HG02798 (cell line): ENCODE data around the gene RPTOR.

Experiments
- ATAC-seq: cut with Tn5 transposase; IDR thresholded peaks from one replicate; pipeline ENCODE4 v1.9.1; 2021; ENCODE audit warnings: mild to moderate bottlenecking; ENCODE audit not compliant: unreplicated experiment, poor library complexity

RPTOR gene

DNA sequence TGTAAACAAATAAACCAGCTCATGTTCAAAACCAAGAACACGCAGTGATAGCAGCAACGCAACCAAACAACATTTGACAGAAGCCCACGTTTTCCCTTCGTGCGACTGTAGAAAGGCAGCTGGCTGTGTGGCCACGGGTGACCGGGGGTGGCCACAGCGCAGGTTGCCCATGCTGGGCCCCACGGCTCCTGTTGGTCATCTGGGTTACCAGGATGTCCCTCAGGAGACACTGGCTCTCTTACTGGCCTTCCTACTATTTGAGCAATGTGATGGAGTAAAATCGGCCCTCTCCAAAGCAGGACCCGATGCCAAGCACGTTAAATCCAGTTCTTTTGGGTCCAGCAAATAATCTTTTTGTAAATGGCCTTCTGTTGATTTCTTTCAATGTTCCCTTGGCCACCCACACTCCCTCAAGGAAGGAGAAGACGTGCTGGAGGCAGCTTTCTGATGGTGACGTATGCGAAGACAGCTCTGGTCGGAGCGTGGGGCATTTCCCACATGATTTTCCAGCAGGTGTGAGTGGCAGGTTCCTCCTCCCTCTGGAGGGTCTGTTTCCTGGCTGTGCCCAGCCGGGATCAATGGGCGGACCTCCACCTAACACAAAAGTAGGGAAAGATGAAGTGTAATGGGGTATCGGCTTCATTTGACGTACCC, 303.9 kb downstream of the RPTOR start:
- no peak for ATAC-seq

DNA sequence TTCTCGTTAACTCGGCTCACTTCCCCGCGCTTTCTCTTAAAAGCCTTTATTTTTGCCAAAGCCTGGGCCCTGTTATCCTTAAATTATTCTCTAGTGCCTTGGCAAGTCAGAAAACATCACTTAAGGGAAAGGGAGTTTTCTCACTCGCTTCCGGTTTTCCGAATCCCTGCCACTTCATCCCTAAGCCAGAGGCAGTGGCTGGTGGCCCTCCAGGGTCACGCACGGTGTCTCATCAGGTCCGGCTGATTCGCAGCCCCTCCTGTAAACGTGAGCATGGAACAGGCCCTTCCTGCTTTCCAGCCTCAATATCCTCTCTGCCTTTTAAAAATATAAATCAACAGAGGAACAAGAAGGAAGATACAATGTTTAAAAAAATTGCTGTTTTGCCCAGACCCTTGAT, 304.5 kb downstream of the RPTOR start:
- no peak for ATAC-seq

DNA sequence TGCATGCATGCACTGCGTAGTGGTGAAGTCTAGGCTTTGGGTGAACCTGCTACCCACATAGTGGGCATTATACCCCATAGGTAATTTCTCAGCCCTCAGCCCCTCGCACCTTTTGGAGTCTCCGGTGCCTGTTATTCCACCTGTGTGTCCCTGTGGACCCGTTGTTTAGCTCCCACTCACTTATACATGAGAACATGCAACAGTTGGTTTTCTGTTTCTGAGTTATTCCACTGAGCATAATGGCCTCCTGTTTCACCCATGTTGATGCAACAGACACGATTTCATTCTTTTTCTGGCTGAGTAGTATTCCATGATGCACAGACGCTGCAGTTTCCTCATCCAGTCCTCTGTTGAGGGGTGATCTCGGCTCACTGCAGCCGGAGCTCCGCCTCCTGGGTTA, 305.5 kb downstream of the RPTOR start:
- ATAC-seq: no peak

DNA sequence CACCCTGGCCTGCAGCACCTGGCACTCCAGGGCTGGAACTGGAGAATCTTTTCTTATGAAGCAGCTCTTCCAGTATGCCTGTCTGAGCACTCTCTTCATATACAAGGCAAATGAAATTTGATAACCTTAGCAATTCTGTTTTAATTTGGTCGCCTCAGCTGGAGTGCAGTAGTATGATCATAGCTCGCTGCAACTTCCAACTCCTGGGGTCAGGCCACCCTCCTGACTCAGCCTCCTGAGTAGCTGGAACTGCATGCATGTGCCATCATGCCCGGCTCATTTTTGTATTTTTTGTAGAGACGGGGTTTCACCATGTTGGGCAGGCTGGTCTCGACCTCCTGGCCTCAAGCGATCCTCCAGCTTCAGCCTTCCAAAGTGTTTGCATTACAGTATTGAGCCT, 306.2 kb downstream of the RPTOR start:
- no peak for ATAC-seq

DNA sequence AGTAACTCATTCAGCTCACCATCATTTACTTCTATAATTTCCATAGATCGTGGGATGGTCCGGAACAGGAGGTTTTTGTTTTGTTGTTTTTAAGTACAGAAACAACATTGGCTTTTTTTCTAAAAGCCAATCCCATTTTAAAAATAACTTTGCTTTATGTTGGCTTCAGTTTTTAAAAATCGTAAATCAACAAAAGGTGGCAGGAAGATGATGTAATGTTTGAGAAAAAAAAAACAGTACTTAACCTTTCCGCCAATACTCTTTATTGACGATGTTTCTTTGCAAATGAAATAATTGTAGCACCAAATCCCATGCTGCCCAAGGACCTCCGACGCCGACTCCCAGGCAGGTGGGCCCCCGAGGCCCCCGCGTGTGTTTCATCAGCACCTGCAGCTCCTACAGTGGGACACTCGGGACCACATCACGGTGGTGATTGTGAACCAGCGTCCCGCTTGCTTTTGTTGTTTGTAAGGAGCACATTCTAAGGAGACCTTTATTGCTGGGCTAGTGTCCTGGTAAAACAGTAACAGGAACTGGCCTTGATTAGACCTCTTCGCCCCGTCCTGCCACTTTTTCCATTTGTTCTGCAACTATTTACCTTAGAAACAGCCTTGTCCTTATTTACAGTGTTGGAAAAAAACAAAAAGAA, 306.8 kb downstream of the RPTOR start:
- ATAC-seq: no peak

DNA sequence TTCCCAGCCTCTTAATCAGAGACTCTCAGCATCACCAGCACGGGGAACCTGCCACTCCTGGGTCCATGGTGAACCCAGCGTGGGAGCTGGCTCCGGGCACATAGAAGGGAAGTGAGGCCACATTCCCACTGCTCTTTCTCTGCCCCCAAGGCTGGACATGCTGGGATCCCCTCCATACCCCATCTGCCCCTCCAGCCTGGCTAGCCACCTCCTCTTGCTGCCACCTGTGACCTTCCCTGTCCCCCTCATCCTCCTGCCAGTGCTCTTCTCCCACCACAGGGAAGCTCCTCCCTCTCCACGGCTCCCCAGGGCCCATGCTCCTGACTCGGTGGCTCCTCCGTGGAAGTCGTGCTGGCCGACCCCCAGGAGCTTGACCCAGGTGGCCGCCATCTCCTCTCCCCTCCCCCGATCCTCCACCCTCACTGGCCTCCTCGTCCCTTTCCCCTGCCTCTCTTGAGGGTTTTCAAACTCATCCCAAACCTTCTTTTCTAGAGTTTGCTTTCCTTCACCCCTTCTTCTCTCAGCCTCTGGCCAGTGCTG, 307.9 kb downstream of the RPTOR start:
- no peak for ATAC-seq

DNA sequence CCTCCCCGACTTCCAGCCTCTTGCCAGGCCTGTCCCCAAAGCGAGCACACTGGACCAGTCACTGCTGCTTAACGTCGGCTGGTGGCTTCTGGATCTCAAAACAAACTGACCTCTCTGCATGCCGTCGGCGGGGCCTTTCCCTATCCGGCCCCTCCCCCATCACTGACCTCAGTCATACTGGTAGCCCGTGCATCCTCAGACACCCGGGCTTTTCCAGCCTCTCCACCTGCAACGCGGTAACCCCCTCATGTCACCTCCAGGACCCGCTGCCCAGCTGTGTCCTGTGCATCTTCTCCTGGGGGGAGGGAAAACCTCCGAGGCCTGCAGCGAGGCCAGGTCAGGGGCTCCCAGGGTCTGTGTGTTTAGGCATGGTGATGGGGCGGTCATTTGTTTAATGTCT, 308.4 kb downstream of the RPTOR start:
- no peak for ATAC-seq

DNA sequence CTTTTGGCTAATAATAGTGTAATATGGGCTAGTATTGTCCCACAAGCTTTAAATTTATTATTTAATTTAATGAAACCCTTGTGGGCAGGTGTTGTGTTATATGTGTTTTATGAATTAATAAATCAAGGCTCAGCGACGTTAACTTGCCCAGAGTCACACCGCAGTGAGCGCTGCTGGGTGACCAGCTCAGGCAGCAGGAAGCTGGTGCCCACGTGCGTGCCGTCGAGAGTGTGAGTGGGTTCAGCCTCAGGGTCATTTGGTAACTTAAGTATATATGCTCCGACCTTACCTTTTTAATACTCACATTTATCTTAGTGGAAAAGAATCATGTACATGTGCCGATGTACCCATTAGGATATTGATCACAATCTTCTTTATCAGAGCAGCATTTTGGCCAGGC, 309.6 kb downstream of the RPTOR start:
- no peak for ATAC-seq

DNA sequence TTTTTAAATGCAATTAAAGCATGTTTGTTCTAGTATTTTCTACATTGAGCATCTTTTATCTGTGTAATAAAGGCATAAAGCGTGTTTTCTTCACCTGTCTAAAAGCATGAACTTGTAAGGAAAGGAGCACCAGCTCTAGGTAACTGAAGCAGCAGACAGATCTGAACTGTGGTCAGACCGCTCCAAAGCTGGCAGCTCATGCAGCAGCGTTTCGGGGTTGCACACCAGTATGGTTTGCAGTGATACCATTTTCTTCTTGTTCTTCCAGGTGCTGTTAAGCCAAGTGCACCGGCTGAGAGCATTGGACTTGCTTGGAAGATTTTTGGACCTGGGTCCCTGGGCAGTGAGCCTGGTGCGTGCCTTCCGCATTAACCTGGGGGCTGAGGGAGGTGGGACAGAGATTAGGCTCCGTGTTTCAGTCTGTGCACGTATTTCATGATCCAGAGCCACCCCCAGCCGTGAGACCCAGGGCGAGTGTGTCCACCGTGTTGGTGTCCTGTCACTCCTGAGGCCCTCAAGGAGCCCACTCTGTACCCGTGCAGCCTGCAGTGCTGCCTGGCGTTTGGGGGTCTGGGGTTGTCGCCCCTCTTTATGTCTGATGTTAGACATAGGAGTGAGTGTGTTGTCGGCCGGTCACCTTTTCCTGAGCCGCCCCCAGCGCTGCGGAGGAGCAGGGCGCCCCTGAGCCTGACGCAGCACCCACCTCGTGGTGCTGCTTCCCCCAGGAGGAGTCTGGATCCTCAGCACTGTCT, 310.7 kb downstream of the RPTOR start:
- no peak for ATAC-seq

DNA sequence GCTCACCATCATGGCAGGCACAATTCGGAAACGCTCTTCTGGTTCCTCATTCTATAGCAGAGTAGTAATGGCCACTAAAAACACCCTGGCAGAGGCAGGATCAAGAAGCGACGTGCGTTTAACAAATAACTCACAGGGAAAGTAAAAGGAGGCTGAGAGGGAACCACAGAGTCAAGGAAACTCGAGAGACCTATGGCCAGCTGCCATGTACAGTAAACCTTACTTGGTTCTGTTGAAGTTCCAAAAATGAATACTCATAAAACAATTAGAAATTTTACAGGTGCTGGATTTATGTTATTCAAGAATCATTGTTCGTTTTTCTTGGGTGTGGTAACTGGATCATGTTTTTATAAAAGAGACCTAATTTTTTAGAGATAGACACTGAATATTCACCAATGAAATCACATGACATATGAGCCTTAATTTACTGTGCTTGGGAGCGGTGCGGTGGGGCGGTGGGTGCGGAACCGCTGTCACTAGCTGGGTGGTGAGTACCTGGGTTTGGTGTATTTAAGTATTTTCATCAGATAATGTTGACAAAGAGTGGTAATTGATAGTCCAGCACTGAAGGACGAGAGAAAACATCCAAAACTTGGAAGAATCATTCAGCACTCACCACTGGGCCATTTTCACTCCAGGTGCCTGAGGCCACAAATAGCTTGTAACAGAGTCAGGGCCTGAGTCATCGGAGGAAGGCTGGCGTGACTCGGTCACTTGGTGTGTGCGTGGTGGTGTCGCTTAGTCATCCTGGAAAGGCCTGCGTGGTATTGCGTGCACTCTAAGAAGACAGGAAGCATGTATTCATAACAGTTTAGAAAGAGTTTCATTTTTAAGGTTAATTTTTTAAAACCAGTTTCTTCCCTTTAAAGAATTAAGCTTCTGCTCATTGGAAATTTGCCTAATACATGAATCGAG, 311.6 kb downstream of the RPTOR start:
- ATAC-seq: peak; percentile 86

DNA sequence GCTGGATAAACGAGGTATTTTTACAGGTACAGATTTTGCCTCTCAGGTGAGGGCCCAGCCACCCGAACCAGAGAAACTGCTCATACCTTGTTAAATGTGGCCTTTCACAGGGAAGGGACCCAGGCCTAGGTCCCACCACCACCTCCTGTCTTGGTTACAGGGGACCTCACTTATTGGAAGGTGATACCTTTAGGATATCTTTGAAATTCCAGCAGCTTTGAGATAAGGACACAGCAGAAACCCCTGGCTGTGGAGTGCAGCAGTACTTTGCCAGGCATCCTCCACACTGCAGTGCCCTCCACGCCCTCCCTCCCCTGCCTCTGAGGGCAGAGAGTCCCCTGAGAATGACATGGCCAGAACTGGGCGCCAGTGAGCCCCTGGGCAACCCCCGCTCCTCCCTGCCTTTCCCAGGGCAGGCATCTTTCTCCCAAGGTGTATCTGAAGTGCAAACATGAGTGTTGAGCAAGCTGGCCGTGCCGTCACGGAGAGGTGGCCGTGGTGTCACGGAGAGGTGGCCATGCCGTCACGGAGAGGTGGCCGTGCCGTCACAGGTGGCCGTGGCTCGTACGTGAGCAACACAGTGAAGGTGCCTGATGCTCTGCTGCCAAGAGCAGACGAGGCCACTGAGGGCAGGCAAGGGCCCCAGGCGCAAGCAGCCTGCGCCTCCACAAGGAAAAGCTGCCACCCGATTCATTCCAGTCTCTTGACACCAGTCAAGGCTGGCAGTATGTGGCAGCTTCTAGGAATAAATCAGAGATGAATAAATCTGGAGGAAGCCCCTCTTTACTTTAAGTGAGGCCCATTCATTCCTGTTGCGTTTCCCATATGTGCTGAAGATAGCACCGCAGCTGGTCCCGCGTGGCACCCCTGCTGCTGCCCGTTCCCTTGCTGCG, 312.5 kb downstream of the RPTOR start:
- peak; percentile 7 for ATAC-seq

DNA sequence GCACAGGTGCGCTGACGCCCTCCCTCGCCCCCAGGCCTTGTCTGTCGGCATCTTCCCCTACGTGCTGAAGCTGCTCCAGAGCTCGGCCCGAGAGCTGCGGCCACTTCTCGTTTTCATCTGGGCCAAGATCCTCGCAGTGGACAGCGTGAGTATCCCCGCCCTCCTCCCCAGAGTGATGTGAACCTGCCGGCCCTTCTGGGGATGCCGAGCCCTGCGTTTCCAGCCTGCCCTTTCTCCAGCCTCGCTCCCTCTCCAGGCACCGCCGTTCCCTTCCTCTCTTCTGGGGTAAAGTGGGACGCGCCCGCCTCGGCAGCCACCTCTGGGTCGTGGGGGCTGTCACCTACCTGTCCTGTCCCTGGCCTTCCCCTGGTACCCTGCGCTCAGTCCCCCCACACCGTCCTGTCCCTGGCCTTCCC, 313.1 kb downstream of the RPTOR start:
- ATAC-seq: no peak

DNA sequence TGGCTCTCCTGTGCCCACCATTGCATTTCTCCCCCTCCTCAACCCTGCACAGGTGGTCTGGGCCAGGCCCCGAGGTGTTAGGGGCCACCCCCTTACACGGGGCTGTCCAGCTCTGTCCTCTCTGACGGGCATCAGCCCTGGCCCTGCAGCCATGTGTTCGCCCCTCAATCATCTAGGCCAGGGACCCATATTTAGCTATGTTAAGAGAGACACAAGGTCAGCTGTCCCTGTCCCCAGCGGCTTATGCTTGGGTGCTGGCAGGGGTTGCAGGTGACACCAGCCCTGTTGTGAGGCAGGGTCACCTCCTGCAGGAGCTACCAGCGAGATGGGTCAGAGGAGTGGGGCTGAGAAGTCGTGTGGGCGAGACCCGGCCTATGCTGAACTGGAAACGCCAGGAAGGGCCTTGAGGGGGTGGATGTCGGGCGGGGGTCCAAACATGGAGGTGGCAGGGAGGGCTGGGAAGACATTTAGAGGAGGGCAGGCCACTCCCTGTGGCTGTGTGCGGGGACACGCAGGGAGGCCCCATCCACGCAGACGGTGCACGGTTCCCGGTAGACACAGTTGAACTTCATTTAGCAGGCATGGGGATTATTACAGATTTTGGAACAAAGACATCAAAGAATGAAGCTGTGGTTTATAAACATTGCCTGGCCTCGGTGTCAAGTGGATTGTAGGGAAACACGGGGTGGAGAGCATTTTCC, 313.8 kb downstream of the RPTOR start:
- ATAC-seq: no peak

DNA sequence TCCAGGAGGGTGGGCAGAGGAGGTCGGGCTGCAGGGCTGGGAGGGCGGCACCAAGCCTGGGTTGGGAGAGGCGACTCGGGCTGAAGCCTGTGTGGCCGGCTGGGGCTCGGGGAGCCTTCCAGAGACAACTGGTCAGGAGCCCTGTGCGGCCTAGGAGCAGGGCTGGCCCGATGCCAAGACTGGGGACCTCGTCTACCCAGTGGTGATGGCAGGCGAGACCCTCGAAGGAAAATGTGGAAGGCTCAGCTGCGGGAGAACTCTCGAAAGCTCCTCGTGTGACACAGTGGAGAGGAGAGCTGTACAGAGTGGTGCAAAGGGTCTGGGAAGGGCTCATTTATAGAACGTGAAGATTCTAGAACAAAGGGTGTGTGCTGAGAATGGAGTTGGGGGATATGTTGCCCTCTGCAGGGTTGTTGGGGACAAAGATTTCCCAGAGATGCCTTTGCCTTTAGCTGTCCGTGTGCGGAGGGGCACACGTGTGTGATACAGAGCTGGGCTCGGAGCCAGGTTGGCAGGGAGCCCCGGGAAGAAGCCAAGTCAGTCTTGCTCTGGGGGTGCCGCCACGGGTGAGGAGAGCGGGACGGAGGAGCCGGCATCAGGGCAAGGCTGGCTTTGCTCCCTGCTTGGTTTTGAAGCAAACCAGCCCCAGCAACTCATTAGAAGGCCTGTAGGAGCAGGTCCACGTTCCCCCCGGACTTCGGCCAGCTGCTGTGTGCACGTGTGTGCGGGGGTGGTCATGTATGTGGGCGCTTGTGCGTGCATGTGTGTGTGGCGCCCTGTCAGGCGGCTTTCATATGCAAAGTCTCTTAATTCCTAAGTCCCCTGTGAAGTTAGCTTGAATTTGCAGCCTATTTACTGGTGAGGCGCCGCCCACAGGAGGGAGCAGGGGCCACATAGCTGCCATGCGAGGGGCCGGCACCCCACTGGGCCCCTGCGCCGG, 314.6 kb downstream of the RPTOR start:
- no peak for ATAC-seq

DNA sequence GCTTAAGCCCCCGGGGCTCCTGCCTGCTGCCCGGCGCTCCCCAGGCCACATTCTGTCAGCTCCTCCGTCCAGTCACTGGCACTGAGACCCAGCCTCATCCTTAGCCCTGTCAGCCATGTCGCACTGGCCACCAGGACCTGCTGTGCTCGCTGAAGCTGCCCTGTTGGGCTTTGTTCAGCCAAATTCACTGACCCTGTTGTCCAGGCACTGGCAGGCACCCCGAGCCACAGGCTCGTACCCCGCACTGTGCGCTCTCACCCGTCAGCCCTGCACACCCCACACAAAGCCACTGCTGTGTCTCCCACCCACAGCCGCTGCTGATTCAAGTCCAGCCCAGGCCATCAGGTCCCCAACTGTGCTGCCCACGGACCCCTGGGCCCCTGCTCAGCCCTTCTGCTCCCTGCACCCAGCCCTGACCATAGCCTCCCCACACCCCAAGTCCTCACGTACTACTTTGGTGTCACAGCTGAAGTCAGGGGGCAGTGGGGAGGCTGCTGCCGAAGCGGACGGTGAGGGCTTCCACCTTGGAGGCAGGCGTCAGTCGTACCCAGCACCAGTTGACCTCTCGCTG, 315.5 kb downstream of the RPTOR start:
- ATAC-seq: no peak

DNA sequence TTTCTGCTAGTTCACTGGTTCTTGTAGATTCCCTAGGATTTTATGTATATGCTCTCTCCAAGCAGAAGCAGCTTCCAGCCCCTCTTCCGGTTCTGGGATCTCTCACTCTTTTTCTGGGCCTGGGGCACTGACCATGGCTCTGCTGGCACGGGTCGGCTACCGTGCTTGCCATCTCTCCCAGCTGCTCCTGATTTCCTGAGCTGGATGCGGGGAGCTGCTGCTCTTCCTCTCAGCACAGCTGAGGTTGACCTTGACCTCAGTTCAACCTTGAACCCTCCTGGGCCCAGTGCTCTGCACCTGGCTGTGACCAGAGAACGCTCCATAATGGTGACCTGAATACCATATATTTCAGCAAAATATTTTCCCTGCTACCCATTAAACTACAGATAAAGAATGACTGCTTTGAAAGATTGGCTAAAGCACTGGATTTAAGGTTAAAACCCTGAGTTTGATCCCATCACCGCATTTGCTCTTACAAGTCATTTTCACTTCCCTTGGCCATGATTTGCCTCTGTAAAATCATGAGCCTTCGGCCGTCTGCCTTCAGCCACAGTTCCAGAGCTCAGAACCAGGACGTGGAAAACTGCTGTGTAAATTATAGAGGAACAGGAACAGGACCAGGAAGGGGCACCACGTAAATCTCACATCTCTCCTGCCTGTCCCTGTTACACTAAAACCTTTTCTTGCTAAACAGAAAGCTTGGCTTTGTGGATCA, 316.2 kb downstream of the RPTOR start:
- ATAC-seq: no peak

DNA sequence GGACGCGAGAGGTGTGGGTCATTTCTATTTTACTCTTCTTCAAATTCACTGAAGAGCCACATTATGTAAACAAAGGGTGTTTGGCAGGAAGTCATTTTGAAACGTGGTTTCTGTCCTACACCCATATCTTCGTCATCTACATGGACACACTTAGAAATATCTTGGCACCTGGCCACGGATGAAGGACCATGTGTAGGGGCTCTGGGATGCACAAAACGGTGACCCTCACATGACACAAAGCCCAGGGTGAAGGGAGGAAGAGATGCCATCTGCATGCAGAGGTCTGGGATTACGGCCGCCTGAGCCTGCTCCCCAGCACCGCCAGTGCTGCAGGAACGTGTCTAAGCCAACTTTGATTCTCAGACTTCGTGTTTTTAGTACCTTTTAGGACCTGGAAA, 316.8 kb downstream of the RPTOR start:
- ATAC-seq: no peak
